Mesothelial cell of epicardium (in vitro differentiated cells): ENCODE measurements around the gene TARBP1. TPM values are rescaled to one million over a fixed set of nuclear protein-coding genes. Genes with fewer than 3 reads are reported as not detected.

Experiments used
- DNase-seq, 2 experiments: peaks; one replicate each; pipeline ENCODE4 v3.0.0; 2021; ENCODE audit warnings: low spot score in 2 of 2; ENCODE audit not compliant: unreplicated experiment in 2 of 2
- H3K27ac Mint-ChIP-seq: 2 replicates; pipeline ENCODE4 v1.8.0; 2021; ENCODE audit warnings: mixed read lengths
- H3K27me3 Mint-ChIP-seq: 2 replicates; pipeline ENCODE4 v1.8.0; 2021; ENCODE audit warnings: low read depth, mixed read lengths
- H3K36me3 Mint-ChIP-seq: 2 replicates; pipeline ENCODE4 v1.8.0; 2021; ENCODE audit warnings: mixed read lengths
- H3K4me1 Mint-ChIP-seq: 2 replicates; pipeline ENCODE4 v1.8.0; 2021; ENCODE audit warnings: mixed read lengths
- H3K4me3 Mint-ChIP-seq: 2 replicates; pipeline ENCODE4 v1.8.0; 2021; ENCODE audit warnings: mild to moderate bottlenecking, moderate library complexity, mixed read lengths
- H3K9me3 Mint-ChIP-seq: 2 replicates; pipeline ENCODE4 v1.8.0; 2021; ENCODE audit warnings: mixed read lengths
- CTCF ChIP-seq: fragments of 200-600 bp; sonication (generic); IDR thresholded peaks from one replicate; pipeline ENCODE4 v1.5.0; 2021; ENCODE audit warnings: antibody characterized with exemption; ENCODE audit not compliant: unreplicated experiment
- total RNA-seq: library from RNA; stranded (reverse); gene quantifications from 3 replicates; pipeline ENCODE4 v1.2.1, GENCODE V29; 2021

TARBP1 gene
- 66.0 to 69.8 TPM (median 66.1 TPM) in 3 replicates for total RNA-seq

- Mint-ChIP-seq H3K4me3 (peak within 1 kb of the TSS; percentile 78), H3K36me3 (peaks cover 4% of the 10 kb centered on the region), H3K4me1 (peaks cover 15% of the 10 kb centered on the region), H3K9me3 (no peaks in the 10 kb centered on the region), H3K27me3 (peaks cover 26% of the 10 kb centered on the region), H3K27ac (peak within 1 kb of the TSS; percentile 23)
- no peak for TF ChIP-seq CTCF
- DNase-seq = peak; percentile 60 to 74
These were observed at the start of gene TARBP1 for GRCh38 chr1:234478481-234479309. TARBP1 (minus strand) TSS chr1:234479179; CDS start chr1:234479103, 76 bp downstream.

GRCh38 chr1:234528074-234528865, 49.3 kb upstream of the TARBP1 start:
- H3K4me3 Mint-ChIP-seq = no peak overlapping the region
- DNase-seq = no peak
- peaks cover 58% of the 10 kb centered on the region for H3K4me1 Mint-ChIP-seq
- no peaks in the 10 kb centered on the region for H3K9me3 Mint-ChIP-seq
- H3K36me3 Mint-ChIP-seq = no peaks in the 10 kb centered on the region
- H3K27ac Mint-ChIP-seq = peak overlapping the region; percentile 48
- no peak for TF ChIP-seq CTCF
- H3K27me3 Mint-ChIP-seq = no peaks in the 10 kb centered on the region

GRCh38 chr1:234527346-234527745, 48.4 kb upstream of the TARBP1 start:
- no peak for DNase-seq
- Mint-ChIP-seq H3K9me3 (no peaks in the 10 kb centered on the region), H3K36me3 (no peaks in the 10 kb centered on the region), H3K4me1 (peaks cover 49% of the 10 kb centered on the region), H3K27me3 (no peaks in the 10 kb centered on the region), H3K4me3 (no peak overlapping the region), H3K27ac (peak overlapping the region; percentile 47)
- no peak for TF ChIP-seq CTCF

- no peaks in the 10 kb centered on the region for H3K36me3 Mint-ChIP-seq
- H3K4me1 Mint-ChIP-seq = peaks cover 44% of the 10 kb centered on the region
- no peak for TF ChIP-seq CTCF
- no peaks in the 10 kb centered on the region for H3K9me3 Mint-ChIP-seq
- H3K27ac Mint-ChIP-seq = no peak overlapping the region
- no peak for DNase-seq
- H3K4me3 Mint-ChIP-seq = no peak overlapping the region
- no peaks in the 10 kb centered on the region for H3K27me3 Mint-ChIP-seq
These were observed 47.9 kb upstream of the TARBP1 start for GRCh38 chr1:234526922-234527321.

- H3K9me3 Mint-ChIP-seq = no peaks in the 10 kb centered on the region
- H3K4me1 Mint-ChIP-seq = peaks cover 29% of the 10 kb centered on the region
- no peak for DNase-seq
- TF ChIP-seq CTCF = no peak
- H3K36me3 Mint-ChIP-seq = no peaks in the 10 kb centered on the region
- H3K27ac Mint-ChIP-seq = peak overlapping the region; percentile 77
- no peaks in the 10 kb centered on the region for H3K27me3 Mint-ChIP-seq
- H3K4me3 Mint-ChIP-seq = no peak overlapping the region
These were observed 46.3 kb upstream of the TARBP1 start for GRCh38 chr1:234525099-234525799.
